GM21447 (cell line): ENCODE results near the gene PAPSS2.

Source experiments
- ATAC-seq: cut with Tn5 transposase; IDR thresholded peaks from one replicate; pipeline ENCODE4 v1.9.1; 2021; ENCODE audit not compliant: unreplicated experiment

The PAPSS2 gene

DNA sequence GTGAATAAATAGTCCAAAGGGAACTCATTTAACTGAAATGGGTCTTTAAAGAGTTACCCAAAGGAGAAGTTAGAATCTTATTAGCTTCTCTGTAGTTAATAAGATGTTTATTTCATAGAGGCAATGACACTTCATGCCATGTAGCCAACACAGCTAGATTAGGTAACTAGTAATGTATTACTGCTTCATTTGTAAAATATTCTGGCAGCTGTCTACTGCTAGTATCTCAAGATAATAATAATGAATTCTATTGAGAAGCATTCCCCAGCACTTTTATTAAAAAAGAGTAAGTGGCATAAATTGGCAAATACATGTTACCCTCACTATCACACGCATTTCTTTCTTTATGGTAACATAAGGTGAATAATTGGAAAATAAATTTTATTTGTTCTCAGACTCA lies 10.1 kb downstream of the PAPSS2 start:
- ATAC-seq: no peak

GRCh38 chr10:87670586-87670985 lies 10.9 kb downstream of the PAPSS2 start:
- ATAC-seq: no peak

GRCh38 chr10:87671139-87671815 lies 11.6 kb downstream of the PAPSS2 start:
- ATAC-seq: no peak

DNA sequence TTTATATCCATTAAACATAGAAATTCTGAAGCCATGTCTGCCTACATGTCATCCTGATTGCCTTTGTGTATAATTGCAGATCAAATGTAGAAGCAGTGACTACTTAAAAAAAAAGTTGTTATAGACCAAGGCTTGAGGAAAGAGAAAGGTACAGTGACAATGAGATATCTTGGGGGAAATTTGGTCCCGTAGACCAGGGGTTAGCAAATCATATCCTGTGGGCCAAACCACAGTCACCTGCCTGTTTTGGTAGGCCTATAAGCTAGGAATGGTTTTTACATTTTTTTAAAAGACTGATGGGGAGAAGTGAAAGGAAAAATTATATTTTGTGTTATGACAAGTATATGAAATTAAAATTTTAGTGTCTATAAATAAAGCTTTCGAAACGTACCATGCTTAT lies 12.9 kb downstream of the PAPSS2 start:
- no peak for ATAC-seq

DNA sequence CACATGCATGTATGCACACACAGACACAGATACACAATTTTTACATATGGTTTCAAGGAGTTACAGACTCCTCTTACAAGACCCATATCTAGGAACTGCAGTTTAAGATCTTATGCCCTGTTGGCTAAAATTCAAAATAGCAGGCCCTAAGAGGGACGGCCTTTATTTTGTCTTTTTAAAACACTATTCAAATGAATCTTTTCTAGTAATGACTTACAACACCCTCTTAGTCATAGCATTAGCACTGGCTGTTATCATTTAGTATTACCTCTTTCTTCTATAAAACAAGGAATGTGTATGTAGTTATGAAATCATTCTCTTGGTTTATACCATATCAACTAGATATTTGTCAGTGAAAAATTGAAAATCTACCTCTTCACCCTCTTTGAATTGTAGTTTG lies 15.3 kb downstream of the PAPSS2 start:
- ATAC-seq: no peak

- no peak for ATAC-seq
Observed at GRCh38 chr10:87675396-87676376, 16.0 kb downstream of the PAPSS2 start.

DNA sequence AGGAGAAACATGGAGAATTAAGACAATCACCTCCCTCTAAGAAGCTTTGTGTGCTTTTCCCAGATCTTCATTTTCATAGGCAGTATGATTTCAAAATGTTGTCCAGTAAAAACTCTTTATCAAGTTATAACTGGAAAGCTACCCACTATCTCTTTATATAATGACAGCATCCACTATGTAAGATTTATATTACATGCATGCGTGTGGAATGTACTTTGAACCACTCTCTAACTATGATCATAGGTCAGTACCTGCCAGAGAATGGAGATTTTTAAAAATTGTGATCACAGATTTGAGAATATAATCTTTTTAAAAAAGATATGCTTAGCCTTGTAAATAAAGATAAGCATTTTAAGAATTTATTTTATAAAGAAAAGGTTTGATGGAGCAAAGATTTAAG lies 17.9 kb downstream of the PAPSS2 start:
- ATAC-seq: no peak

DNA sequence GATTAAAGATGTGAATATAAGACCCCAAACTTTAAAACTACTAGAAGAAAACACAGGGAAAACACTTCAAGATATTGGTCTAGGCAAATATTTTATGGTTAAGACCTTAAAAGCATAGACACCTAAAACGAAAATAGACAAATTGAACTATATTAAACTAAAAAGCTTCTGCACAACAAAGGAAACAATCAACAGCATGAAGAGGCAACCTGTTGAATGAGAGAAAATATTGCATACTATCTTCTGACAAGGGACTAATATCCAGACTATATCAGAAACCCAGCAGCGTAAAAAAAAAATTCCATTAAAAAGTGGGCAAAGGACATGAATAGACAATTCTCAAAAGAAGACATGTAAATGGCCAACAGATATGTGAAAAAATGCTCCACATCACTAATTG lies 18.6 kb downstream of the PAPSS2 start:
- no peak for ATAC-seq

DNA sequence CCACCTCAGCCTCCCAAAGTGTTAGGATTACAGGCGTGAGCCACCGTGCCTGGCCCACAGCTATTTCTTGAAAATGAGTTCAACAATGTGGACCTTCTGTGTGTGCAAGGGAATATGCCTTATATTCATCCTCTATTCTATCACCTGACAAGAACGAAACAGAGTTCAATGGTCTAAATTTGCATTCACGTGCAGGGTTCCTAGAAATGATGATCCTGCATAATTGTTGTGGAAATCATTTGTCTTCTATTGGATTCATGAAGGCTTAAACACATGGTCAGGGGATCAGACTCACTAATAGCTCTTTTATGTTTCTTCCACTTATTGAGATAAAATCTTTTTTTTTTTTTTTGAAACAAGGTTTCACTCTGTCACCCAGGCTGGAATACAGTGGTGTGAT lies 23.7 kb downstream of the PAPSS2 start:
- no peak for ATAC-seq

DNA sequence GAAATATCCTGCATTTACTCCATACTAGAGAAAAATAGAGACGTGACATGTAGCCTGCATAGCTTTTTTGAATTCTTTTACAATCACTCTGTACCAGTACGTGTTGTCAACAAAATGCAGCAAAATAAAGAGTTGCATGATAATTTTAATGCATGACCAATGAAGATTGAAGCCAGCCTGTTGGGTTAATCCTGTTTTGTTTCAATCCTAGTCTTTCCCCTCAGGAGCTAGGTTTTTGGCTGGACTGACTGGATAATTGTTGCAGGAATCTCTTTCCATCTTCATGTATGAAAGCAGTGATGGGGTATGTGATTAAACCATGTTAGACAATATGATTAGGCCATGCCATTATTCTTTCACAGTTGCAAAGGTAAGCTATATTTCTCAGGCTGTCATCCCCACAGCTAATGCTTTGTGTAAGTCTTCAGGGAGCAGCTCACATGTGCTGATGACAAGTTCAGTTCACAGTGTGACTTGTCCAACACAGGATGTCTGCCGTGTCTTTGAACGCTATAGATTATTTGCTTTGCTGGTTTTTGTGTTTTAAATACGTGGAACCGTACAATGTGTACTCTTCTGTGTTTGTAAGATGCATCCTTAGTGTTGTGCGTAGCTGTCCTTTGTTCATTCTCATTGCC lies 24.4 kb downstream of the PAPSS2 start:
- no peak for ATAC-seq

DNA sequence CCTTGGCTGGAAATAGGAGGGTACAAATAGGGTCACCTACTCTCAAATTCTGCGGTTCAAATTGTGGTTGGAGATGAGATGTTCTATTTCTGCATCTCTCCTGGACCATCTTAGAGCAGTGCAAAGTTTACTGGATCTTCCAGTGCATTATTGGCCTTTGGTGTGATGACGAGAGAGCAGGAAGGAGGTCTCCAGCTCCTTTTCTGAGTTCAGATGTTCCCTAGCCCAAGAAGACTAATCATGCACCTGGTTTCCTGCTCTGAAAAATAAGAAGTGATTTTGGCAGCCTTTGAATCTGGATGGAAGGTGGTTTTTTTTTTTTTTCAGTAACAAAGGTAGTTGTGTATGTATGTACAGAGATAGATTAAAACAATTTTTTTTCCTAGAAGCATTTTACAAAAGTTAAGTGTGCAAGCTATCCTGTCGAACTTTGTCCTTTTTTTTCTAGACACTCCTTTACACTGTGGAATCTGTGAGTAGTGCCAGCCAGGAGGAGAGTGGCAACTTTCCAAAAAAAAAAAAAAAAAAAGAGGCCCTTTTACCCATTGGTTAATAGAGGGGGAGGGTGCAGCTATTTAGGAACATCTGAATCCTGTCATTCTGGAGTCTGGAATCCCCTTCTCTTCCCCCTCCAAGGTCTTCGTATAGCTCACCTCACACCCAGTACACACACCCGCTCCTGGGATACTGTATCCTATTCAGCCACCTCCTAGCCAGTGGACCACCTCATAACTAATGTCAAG lies 26.3 kb downstream of the PAPSS2 start:
- no peak for ATAC-seq

DNA sequence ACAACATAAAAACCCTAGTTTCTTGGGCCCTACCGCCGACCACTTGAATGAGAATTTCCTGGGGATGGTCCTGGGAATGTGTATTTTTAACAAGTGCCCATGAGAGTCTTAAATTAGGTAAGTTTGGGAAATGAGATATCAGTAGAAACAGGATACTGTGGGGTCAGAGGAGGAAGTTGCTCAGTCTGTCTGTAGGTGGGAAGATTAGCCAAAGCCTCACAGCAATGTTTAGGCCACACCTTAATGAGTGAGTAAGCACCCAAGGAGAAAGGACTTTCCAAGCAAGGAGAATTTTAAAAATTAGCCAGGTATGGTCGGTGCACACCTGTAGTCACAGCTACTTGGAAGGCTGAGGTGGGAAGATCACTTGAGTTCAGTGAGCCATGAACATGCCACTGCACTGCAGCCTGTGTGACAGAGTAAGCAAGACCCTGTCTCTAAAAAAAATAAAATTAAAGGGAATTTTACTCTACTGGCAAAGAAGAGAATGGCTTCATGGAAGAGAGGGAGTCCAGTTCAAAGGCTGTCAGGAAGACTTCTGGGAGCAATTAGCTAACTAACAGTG lies 31.9 kb downstream of the PAPSS2 start:
- no peak for ATAC-seq

DNA sequence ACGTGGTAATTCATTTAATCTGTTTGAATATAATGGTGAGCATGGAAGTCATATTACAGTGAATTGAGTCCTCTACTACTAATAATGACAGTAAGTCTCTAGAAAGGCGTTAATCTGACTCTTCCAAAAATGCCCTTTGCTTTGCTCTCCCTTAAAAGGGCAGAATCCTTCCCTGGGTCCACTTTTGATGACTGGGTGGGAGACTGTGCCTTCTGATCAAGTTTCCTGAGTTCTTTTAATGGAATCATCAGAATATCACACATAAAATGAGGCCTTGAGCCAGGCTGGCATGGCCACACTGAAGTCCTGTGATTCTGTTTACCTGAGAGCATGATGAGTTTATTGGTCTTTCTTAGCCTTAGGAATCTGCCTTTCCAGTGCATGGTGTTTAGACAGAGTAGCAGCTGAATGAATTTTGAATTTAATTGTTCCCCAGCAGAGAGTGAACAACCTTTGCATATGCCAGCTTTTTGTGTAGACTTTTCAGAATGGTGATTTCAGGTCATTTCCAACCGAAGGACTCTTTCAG lies 33.3 kb downstream of the PAPSS2 start:
- no peak for ATAC-seq

GRCh38 chr10:87694011-87694794 lies 34.5 kb downstream of the PAPSS2 start:
- no peak for ATAC-seq

DNA sequence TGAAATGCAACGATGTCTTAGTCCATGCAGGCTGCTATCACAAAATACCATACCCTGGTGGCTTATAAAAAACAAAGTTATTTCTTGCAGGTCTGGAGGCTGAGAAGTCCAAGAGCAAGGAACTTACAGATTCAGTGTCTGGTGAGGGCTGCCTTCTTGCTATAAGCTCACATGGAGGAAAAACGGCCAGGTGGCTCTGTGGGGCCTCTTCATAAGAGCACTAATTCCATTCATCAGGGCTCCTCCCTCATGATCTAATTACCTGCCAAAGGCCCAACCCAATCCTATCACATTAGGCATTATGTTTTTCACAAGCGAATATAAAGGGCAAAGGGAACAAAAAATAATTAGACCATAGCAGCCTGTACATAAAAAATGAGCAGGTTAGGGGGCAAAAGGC lies 35.4 kb downstream of the PAPSS2 start:
- no peak for ATAC-seq

DNA sequence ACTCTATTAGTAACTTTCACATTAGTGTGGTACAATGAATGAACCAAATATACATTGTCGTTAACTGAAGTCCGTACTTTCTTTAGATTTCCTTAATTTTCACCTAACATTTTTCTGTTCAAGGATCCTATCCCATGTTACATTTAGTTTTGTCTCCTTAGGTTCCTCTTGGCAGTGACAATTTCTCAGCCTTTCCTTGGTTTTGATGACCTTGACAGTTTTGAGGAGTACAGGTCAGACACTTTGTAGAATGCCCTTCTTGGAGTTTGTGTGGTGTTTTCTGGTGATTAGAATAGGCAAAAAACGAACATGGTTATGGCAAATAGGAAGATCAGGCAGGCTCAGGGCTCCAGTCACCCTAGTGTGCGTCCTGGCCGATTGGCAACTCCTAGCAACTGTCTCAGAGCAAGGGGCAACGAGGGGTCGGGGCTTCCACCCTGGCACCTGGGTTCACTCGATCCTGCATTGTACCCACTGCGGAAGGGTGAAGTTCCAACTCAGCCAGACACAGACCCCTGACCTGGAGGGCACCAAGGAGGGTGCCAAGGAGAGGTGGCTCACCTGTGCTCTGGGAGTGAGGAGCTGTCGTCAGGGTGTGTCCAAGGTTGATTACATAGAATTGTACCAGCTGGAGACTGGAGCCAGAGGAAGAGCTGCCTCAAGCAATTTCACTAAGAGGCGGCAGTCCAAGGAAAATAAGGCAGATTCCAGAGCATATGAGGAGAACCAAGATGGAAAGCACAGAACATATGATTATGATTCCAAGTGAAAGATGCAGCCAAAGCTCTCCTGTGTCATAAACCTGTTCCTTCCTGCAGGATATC lies 37.5 kb downstream of the PAPSS2 start:
- ATAC-seq: no peak

GRCh38 chr10:87700031-87700796 lies 40.5 kb downstream of the PAPSS2 start:
- ATAC-seq: no peak
